Stimulated activated naive CD4-positive, alpha-beta T cell treated with Interleukin-2 at 50 U/mL for 16 hours (primary cell): ENCODE measurements around the gene UNC93A.
"Not testable (repeated sequence)": the region's sequence is repeated elsewhere in the genome, so short reads cannot be mapped to it uniquely, and the experiment has no call there.

Experiments used
- DNase-seq: peaks from one replicate; lab custom pipeline; 2025; lab: John Stamatoyannopoulos, UW

UNC93A gene

DNA sequence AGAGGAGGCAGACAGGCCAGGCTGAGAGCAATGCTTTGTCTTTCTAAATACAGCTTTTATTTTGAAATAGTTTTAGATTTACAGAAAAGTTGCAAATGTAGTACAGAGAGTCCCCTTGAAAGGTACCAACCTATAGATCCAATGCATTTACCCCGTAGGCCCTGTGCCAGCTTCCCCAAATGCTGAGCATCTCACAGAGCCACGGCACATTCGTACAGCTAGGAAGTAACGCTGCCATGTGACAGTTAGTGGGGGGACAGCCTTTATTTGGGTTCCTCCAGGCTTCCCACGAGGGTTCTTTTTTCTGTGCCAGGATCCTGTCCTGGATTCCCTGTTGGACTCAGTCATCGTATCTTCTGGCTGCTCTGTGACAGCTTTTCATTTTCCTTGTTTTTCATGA is 20.6 kb downstream of the UNC93A start:
- not testable (repeated sequence) for DNase-seq

DNA sequence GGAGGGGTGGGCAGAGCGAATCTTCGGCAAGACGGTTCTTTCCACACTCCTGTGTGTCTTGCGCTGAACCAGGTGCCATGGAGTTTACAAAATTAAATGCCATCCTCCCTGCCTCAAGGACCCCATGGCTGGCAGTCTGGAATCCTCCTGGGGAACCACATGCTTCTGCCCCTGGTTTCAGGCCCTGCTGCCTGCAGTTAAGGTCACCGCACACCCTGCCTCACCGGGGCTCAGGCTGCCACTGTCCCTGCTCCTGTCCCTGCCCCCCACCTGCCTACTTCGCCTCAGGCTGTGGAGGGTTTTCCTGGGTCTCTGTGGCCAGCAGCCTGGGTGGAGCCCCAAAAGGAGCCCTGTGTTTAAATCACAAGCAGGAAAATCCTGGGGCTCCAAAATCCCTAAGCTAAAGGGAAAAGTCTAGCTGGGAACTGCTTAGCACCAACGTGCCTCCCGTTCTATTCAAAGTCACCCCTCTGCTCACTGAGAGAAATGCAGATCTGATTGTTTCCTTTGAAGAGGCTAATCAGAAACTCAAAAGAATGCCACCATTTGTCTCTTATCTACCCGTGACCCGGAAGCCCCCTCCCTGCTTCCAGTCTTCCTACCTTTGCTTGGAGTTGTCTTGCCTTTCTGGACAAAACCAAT is 23.2 kb downstream of the UNC93A start:
- DNase-seq = no peak

GRCh38 chr6:167317172-167317571 is 26.1 kb downstream of the UNC93A start:
- DNase-seq = no peak

GRCh38 chr6:167318354-167318753 is 27.2 kb downstream of the UNC93A start:
- not testable (repeated sequence) for DNase-seq

DNA sequence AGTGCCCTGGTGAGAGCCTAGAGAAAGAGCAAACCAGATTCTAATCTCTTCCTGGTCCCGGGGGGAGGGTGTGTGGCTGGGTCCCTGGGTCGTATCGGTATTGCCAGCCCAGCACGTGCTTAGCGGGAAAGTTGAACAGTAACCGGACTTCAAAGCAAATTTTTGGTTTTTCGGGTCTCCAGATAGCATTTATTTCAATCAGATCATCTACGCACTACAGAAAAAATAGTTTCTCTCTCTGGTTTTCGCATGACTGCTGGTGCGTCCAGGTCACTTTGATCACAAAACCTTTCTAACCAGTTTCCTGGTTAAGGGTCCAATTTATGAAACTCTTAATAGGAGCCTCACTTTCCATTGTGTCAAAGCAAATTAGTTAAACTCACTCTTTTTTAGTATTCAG is 27.7 kb downstream of the UNC93A start:
- not testable (repeated sequence) for DNase-seq

- not testable (repeated sequence) for DNase-seq
Measured at GRCh38 chr6:167319856-167320753, 29.0 kb downstream of the UNC93A start.

DNA sequence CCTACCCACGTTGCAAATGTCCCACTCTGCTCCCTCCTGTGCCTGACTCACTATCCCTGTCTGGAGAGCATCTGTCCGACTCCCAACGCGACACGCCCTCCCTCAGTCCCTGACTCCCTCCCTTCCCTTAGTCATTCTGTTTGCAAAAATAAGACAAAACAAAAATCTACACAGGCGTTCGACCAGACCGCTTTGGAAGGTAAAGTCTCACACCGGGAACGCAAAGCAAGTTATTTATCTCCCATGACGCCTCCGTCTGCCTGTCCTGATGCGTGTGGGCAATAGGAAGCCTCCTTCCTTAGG is 29.6 kb downstream of the UNC93A start:
- DNase-seq = not testable (repeated sequence)

- DNase-seq = not testable (repeated sequence)
Measured at GRCh38 chr6:167321185-167321584, 30.1 kb downstream of the UNC93A start.

GRCh38 chr6:167323111-167323510 is 32.0 kb downstream of the UNC93A start:
- DNase-seq = no peak

DNA sequence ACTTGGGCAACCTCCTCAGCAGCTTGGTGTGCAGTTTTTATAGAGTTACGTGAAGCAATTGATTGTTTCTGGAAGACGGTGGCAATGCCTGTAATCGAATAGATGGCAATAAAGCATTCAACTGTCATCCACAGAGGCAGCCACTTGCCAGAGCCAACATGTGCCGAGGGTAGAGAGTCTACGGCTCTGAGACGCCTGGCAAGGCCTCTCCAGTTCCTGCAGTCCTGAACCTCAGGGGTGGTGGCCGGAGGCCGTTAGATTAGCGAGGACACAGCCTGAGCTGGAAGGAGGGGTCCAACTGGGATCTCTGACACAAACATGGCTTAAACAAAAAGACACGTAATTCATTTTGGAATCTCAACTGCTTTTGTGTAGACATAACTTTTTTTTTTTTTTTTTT is 33.0 kb downstream of the UNC93A start:
- DNase-seq = no peak

DNA sequence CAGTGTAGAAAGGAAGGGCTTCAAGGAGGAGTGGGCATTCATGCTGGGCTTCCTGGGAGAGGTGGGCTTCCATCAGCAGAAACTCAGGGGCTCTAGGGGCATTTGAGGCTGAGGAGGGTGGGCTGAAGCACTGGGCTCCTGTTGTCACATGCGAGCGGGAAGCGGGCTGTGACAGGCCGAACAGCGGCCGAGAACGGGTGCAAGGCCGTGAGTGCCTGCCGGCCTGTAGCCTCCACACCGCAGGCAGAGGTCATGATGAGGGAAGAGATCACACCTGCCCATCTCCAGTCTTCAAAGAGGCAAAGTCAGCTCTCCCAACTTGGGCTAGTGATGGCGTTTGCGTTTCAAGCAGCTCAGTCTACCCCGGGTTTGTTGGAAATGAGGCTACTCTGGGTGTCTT is 34.7 kb downstream of the UNC93A start:
- no peak for DNase-seq

GRCh38 chr6:167327391-167327790 is 36.3 kb downstream of the UNC93A start:
- DNase-seq = no peak

GRCh38 chr6:167328086-167328485 is 37.0 kb downstream of the UNC93A start:
- DNase-seq = no peak

DNA sequence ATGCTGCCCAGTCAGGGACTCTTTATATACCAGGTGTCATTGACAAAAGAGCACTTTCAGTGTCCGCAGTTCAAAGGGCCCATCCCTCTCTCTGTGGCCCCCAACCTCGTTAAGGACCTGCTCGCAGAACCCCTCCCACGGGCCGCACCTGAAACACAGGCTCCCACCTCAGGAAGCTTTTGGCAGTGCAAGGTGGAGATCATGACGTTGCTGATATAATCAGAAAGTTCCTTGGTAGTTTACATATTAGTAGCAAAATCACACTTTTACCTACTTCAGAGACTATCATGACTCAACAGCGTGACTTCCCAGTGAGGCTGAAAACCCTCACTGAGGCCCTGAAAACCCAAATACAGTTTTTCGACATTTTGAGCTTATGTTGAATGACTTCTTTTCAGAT is 37.9 kb downstream of the UNC93A start:
- peak; percentile 8 for DNase-seq

DNA sequence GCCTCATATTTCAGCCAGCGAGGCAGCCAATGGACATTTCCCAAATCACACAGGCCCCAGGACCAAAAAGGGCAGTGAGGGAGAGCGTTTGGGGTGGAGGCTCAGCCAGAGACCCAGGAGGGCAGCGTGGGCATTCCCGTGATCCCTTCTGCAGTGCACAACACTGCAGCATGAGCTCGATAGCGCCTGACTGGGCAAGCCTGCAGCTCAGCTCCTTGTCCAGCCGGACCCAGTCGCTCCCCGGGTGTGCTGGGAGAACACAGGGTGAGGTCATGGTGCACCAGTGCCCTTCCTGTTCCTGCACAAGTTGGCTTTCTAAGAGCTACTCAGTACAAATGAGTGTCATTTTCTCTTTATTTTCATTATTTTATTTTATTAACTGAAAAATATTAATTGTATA is 39.6 kb downstream of the UNC93A start:
- no peak for DNase-seq

DNA sequence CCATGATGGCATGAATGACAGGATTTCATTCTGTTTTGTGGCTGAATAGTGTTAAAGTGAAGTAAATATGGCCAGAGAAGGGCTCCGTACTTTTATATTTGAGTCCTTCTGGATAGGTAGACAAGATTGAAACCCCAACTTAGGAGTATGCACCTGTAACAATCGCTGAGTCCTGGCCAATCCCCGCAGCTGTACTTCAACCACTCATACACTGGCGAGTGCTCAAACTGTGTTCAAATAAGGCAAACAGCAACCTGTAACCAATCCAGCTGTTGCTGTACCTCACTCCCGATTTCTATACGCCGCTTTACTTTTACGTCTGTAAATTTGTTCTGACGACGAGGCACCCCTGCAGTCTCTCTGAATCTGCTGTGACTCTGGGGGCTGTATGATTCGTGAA is 40.5 kb downstream of the UNC93A start:
- DNase-seq = no peak

- DNase-seq = no peak
Measured at GRCh38 chr6:167336844-167337630, 45.9 kb downstream of the UNC93A start.

DNA sequence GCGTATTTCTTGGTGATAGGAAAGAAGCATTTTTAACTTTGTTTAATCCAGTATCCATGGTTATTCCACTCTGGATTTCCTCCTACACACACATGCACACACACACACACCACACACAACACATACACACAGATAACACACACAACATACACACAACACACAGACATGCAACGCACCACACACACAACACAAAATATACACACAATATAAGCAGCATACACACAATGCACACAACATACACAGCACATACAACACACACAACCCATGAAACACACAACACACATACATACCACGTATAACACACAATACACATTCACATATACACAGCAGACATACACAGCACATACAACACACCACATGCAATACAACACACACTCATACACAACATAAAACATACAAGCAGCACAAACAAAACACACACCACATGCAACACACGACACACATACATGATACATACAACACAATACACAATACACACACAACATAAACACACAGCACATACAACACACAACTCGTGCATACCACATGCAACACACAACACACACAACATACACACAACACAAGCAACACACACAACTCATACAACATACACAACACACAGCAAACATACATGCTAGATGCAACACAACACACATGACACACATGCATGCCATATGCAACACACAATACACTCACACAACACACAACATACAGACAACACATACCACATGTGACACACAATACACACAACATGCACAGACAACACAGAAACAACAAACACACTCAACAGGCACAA is 46.7 kb downstream of the UNC93A start:
- DNase-seq = no peak

DNA sequence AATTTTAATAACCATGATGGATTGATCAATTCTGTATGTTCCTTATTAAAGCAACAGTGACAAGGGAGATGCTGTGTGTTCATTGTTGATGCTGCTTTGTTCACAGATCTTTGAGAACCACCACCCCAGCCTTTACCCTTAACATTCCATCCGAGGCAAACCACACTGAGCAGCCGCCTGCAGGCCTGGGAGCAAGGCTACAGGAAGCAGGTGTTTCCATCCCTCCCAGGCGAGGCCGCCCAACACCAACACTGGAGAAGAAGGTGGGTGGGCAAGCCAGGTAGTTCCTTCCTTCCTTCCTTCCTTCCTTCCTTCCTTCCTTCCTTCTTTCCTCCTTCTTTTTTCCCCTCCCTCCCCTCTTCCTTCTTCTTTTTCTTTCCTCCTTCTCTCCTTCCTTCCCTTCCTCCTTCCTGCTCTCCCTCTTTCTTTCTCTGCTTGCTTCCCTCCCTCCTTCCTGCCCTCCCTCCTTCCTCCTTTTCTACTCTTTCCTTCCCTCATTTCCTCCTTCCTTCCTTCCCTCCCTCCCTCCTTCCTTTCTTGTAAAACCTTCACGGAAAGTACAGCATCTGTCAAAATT is 47.5 kb downstream of the UNC93A start:
- no peak for DNase-seq

DNA sequence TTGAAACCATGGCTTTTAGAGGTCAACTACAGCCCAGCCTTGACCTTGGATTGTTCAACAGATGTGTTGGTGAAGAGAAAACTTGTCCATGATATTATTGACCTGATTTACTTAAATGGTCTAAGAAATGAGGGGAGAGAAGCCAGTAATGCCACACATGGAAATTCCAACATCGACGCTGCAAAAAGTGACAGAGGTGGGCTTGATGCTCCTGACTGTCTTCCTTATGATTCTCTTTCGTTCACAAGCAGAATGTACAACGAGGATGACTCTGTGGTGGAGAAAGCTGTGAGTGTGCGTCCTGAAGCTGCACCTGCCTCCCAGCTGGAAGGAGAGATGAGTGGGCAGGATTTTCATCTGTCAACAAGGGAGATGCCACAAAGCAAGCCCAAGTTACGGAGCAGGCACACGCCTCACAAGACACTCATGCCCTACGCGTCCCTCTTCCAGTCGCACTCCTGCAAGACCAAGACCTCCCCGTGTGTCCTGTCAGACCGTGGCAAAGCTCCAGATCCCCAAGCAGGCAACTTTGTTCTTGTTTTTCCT is 50.0 kb downstream of the UNC93A start:
- no peak for DNase-seq
